HFFc6 (cell line): ENCODE data around the gene MLN. TPM values are rescaled to one million over a fixed set of nuclear protein-coding genes. Genes with fewer than 3 reads are reported as not detected.

Source experiments
- DNase-seq: peaks from one replicate; pipeline ENCODE4 v3.0.0-alpha.2; 2018
- H3K27ac Mint-ChIP-seq: 2 replicates; pipeline ENCODE4 v1.8.0; 2020; ENCODE audit warnings: mild to moderate bottlenecking, mixed read lengths
- H3K27me3 Mint-ChIP-seq: 2 replicates; pipeline ENCODE4 v1.8.0; 2021; ENCODE audit warnings: mild to moderate bottlenecking, moderate library complexity, mixed read lengths; ENCODE audit not compliant: insufficient read depth
- H3K36me3 Mint-ChIP-seq: 2 replicates; pipeline ENCODE4 v1.8.0; 2021; ENCODE audit warnings: low read depth, mixed read lengths
- H3K4me1 Mint-ChIP-seq: 2 replicates; pipeline ENCODE4 v1.8.0; 2020; ENCODE audit warnings: low read depth, mixed read lengths
- H3K4me3 Mint-ChIP-seq: 2 replicates; pipeline ENCODE4 v1.8.0; 2020; ENCODE audit warnings: mild to moderate bottlenecking, moderate library complexity, mixed read lengths
- H3K9me3 Mint-ChIP-seq: 2 replicates; pipeline ENCODE4 v1.8.0; 2020; ENCODE audit warnings: mild to moderate bottlenecking, mixed read lengths
- CTCF ChIP-seq: fragments of 200-600 bp; sonication (generic); IDR thresholded peaks from 2 replicates; pipeline ENCODE4 v1.5.0; 2021; ENCODE audit warnings: antibody characterized with exemption, mild to moderate bottlenecking
- total RNA-seq, 6 experiments: library from RNA; stranded (reverse); fragmentation: NEBNext Ultra II Directional; extraction: Animal tissue kit (Norgen Biotek cat#: 25700); gene quantifications; 2 replicates in 1 of 6; 3 replicates in 5 of 6; pipeline ENCODE4 v1.2.3, GENCODE V29; 2021

Gene MLN
- total RNA-seq, 6 experiments from 2014 or later: not detected

DNA sequence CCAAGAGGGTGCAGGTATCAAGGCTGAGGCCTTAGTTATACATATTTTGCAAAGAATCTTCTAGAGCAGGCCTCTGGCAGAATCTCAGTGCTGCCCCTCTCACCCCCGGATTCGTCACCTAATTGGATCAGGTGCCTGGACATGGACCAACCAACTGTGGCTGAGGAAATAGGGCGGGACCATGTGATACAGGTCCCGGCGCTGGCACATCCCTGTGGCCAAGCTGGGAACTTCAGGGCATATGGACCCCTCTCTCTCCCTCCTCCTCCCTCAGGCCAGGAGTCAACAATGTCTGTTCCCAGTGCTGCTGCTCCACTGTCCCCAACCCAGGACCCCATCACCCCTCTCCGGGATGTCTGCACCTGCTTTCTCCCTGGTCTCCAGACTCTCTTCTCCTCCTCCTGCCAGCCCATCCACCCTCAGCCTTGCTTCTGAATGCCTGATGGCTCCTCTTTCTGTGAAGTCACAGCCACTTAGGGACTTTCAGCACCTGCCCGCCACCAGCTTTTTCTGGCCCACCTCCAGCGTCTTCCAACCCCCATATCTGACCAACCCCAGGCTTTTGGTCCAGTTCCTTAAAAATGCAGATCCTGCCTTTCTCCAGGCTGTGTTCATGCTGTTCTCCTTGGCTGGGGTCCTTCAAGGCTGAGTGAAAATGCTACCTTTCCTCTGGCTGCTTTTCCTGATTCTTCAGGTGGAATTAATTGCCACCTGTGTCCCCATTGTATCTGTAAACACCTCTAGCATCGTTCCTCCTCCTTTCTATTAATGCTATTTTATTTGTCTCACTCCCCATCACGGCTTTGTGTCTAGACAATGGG lies 19.0 kb upstream of the MLN start:
- no peaks in the 10 kb centered on the region for H3K9me3 Mint-ChIP-seq
- no peaks in the 10 kb centered on the region for H3K36me3 Mint-ChIP-seq
- DNase-seq: no peak
- peak; percentile 61 for TF ChIP-seq CTCF
- H3K27me3 Mint-ChIP-seq: peaks cover 34% of the 10 kb centered on the region
- H3K4me1 Mint-ChIP-seq: no peaks in the 10 kb centered on the region
- H3K27ac Mint-ChIP-seq: no peak overlapping the region
- H3K4me3 Mint-ChIP-seq: no peak overlapping the region

DNA sequence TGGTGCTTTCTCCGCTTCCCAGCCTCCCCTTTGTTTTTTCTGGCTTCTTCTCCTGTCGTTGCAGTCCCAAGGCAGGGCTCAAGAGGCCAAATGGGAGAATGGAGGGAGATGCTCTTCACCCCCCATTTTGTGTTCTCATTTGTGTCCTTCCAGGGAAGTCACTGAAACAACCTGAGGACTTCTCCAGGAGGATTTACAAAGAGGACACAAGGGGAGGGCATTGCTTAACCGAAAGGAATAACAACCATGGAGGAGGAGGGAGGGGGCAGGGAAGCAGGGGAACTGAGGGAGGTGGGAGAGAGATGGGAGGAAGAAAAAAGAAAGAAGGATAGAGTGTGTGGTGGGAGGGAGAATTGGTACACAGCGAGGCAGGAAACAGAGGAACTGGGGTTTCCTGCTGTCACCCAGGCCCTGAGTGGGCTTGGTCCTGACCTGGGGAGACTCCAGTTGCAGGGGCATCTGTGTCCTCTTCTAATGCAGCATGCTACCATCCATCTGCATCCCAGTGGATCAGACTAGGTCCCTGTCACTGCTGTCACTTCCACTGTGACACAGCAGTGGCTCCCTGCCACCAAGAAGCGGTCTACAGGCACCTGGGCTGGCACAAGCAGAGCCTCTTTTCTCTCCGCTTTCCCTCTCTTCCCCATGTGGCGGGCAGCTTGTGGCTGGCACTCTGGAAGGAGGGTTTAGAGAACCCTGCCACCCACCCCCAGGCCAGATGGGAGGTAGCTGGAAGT lies 17.1 kb upstream of the MLN start:
- H3K36me3 Mint-ChIP-seq: no peaks in the 10 kb centered on the region
- no peak for TF ChIP-seq CTCF
- H3K4me1 Mint-ChIP-seq: no peaks in the 10 kb centered on the region
- no peak overlapping the region for H3K27ac Mint-ChIP-seq
- DNase-seq: no peak
- peaks cover 35% of the 10 kb centered on the region for H3K27me3 Mint-ChIP-seq
- no peaks in the 10 kb centered on the region for H3K9me3 Mint-ChIP-seq
- H3K4me3 Mint-ChIP-seq: no peak overlapping the region

GRCh38 chr6:33820243-33820642 lies 16.4 kb upstream of the MLN start:
- no peak overlapping the region for H3K4me3 Mint-ChIP-seq
- no peak for DNase-seq
- peaks cover 37% of the 10 kb centered on the region for H3K27me3 Mint-ChIP-seq

GRCh38 chr6:33819021-33819420 lies 15.2 kb upstream of the MLN start:
- no peak for DNase-seq
- no peaks in the 10 kb centered on the region for H3K4me1 Mint-ChIP-seq
- no peak overlapping the region for H3K27ac Mint-ChIP-seq
- no peak for TF ChIP-seq CTCF
- no peak overlapping the region for H3K4me3 Mint-ChIP-seq
- no peaks in the 10 kb centered on the region for H3K36me3 Mint-ChIP-seq
- no peaks in the 10 kb centered on the region for H3K9me3 Mint-ChIP-seq
- H3K27me3 Mint-ChIP-seq: peaks cover 36% of the 10 kb centered on the region

More at GRCh38 chr6:33820243-33820642, 16.4 kb upstream of the MLN start:
- TF ChIP-seq CTCF: no peak
- no peaks in the 10 kb centered on the region for H3K4me1 Mint-ChIP-seq
- H3K9me3 Mint-ChIP-seq: no peaks in the 10 kb centered on the region
- H3K36me3 Mint-ChIP-seq: no peaks in the 10 kb centered on the region
- H3K27ac Mint-ChIP-seq: no peak overlapping the region

GRCh38 chr6:33818293-33818692 lies 14.5 kb upstream of the MLN start:
- Mint-ChIP-seq H3K9me3 (no peaks in the 10 kb centered on the region), H3K36me3 (no peaks in the 10 kb centered on the region), H3K27me3 (peaks cover 39% of the 10 kb centered on the region), H3K27ac (no peak overlapping the region), H3K4me3 (no peak overlapping the region), H3K4me1 (no peaks in the 10 kb centered on the region)
- no peak for TF ChIP-seq CTCF
- DNase-seq: no peak
